Tibial nerve (tissue), 4 donors: Measurements from ENCODE around the gene RGS18. TPM values are rescaled to one million over a fixed set of nuclear protein-coding genes. Genes with fewer than 3 reads are reported as not detected.

Experiments used
- DNase-seq, 2 donors: peaks; one replicate each; pipeline ENCODE4 v3.0.0-alpha.2; 2019; ENCODE audit warnings: low spot score in 2 of 2
- H3K27ac ChIP-seq, 4 donors: fragments of 200-600 bp; sonication (generic) in 3 of 4; one replicate each; pipeline ENCODE4 v1.5.1; 2017 to 2019; ENCODE audit warnings: mild to moderate bottlenecking in 1 of 4
- H3K27me3 ChIP-seq, 2 donors: fragments of 200-600 bp; sonication (generic) in 1 of 2; one replicate each; pipeline versions ENCODE4 v1.5.1 to v1.6.0; 2017 to 2019
- H3K36me3 ChIP-seq, 3 donors: fragments of 200-600 bp; sonication (generic); one replicate each; pipeline ENCODE4 v1.5.1; 2018 to 2019
- H3K4me1 ChIP-seq, 4 donors: fragments of 200-600 bp; sonication (generic) in 3 of 4; one replicate each; pipeline ENCODE4 v1.5.1; 2017 to 2019
- H3K4me3 ChIP-seq, 4 donors: fragments of 200-600 bp; sonication (generic) in 3 of 4; one replicate each; pipeline ENCODE4 v1.5.1; 2017 to 2019; ENCODE audit warnings: mild to moderate bottlenecking in 1 of 4, moderate library complexity in 1 of 4
- H3K9me3 ChIP-seq, 4 donors: fragments of 200-600 bp; sonication (generic) in 3 of 4; one replicate each; pipeline ENCODE4 v1.5.1; 2017 to 2019
- EP300 ChIP-seq, 2 donors: sonication (generic); formaldehyde crosslinking; IDR thresholded peaks; one replicate each; pipeline ENCODE4 v1.6.1; 2017; ENCODE audit warnings: antibody characterized with exemption in 2 of 2, mild to moderate bottlenecking in 1 of 2
- POLR2A ChIP-seq, 2 donors: fragments of 450-650 bp; IDR thresholded peaks; one replicate each; pipeline ENCODE4 v1.6.1; 2017; ENCODE audit warnings: antibody characterized with exemption in 2 of 2, mild to moderate bottlenecking in 2 of 2, moderate library complexity in 2 of 2
- WGBS, 2 donors: methylation state at CpG; one replicate each; pipeline ENCODE4 v1.1.5; 2018; 5-methylcytosine and 5-hydroxymethylcytosine counted together
- total RNA-seq, 4 donors: library from RNA; depleted of rRNA; stranded (reverse); fragments of >200 nt; gene quantifications; one replicate each; pipeline ENCODE4 v1.1.0, GENCODE V29; 2016
- TF ChIP-seq, protein P1 (sequence below), 5 experiments: fragments of 200-600 bp in 3 of 5; fragments of 450-650 bp in 2 of 5; sonication (generic) in 3 of 5; IDR thresholded peaks; one replicate each; pipeline ENCODE4 v1.5.1; 2016 to 2019; ENCODE audit warnings: antibody characterized with exemption in 5 of 5, mild to moderate bottlenecking in 3 of 5, moderate library complexity in 2 of 5

RGS18 gene
- total RNA-seq, 4 donors from 2014 or later = 0.42 to 7.2 (median 3.3) TPM

DNA sequence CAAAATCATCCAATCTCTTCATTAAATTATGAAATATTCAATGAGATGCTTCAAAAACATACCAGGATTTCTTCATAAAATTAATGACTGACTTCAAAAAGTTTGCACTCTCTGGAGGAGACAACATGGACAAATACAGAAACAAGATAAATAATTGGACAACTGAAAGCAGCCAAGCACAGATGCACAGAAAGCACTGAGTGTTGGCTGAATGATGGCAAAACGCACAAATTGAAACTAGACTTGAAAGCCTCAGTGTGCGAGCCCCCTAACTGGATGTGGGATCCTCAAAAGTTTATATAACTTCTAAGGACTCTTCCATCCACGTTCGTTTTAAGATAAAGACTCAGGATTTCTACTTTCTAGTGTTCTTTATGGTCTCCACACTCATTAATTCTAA is 27.9 kb downstream of the RGS18 start:
- H3K4me3 ChIP-seq = no peak overlapping the region
- no peaks in the 10 kb centered on the region for H3K27me3 ChIP-seq
- no peak overlapping the region for H3K27ac ChIP-seq
- DNase-seq = no peak
- H3K4me1 ChIP-seq = no peaks in the 10 kb centered on the region
- 86 to 91% methylated on average over 4 of the region's 4 CpGs for WGBS, 2 donors
- no peaks in the 10 kb centered on the region for H3K9me3 ChIP-seq
- TF ChIP-seq POLR2A (IDR thresholded peaks at IDR 0.05) (no peak), EP300 (IDR thresholded peaks at IDR 0.05) (no peak)
- TF ChIP-seq, protein P1, sequence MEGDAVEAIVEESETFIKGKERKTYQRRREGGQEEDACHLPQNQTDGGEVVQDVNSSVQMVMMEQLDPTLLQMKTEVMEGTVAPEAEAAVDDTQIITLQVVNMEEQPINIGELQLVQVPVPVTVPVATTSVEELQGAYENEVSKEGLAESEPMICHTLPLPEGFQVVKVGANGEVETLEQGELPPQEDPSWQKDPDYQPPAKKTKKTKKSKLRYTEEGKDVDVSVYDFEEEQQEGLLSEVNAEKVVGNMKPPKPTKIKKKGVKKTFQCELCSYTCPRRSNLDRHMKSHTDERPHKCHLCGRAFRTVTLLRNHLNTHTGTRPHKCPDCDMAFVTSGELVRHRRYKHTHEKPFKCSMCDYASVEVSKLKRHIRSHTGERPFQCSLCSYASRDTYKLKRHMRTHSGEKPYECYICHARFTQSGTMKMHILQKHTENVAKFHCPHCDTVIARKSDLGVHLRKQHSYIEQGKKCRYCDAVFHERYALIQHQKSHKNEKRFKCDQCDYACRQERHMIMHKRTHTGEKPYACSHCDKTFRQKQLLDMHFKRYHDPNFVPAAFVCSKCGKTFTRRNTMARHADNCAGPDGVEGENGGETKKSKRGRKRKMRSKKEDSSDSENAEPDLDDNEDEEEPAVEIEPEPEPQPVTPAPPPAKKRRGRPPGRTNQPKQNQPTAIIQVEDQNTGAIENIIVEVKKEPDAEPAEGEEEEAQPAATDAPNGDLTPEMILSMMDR (IDR thresholded peaks at IDR 0.05) = no peak
- no peaks in the 10 kb centered on the region for H3K36me3 ChIP-seq

GRCh38 chr1:192190066-192190465 is 31.8 kb downstream of the RGS18 start:
- no peak for DNase-seq
- WGBS, 2 donors = 82 to 89% methylated on average over 2 of the region's 2 CpGs
- H3K4me3 ChIP-seq = no peak overlapping the region
- H3K4me1 ChIP-seq = no peaks in the 10 kb centered on the region
- H3K27me3 ChIP-seq = no peaks in the 10 kb centered on the region
- no peaks in the 10 kb centered on the region for H3K9me3 ChIP-seq
- H3K27ac ChIP-seq = no peak overlapping the region
- no peak for TF ChIP-seq POLR2A (IDR thresholded peaks at IDR 0.05)
- TF ChIP-seq, protein P1 (IDR thresholded peaks at IDR 0.05) = no peak
- TF ChIP-seq EP300 (IDR thresholded peaks at IDR 0.05) = no peak
- no peaks in the 10 kb centered on the region for H3K36me3 ChIP-seq

DNA sequence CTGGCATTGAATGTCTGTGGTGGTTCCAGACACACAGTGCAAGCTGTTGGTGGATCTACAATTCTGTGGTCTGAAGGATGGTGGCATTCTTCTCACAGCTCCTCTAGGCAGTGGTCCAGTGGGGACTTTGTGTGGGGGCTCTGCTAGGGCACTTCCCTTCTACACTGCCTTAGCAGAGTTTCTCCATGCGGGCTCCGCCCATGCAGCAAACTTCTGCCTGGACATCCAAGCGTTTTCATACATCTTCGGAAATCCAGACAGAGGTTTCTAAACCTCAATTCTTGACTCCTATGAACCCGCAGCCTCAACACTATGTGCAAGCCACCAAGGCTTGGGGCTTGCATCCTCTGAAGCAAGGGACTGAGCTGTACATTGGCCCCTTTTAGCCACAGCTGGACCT is 43.0 kb downstream of the RGS18 start:
- Histone ChIP-seq H3K36me3 (no peaks in the 10 kb centered on the region), H3K9me3 (peaks cover 0 to 7% (median 0%) of the 10 kb centered on the region in 4 donors), H3K27me3 (no peaks in the 10 kb centered on the region), H3K27ac (no peak overlapping the region), H3K4me1 (no peaks in the 10 kb centered on the region), H3K4me3 (no peak overlapping the region)
- TF ChIP-seq EP300 (IDR thresholded peaks at IDR 0.05) = no peak
- no peak for TF ChIP-seq POLR2A (IDR thresholded peaks at IDR 0.05)
- TF ChIP-seq, protein P1 (IDR thresholded peaks at IDR 0.05) = no peak
- WGBS, 2 donors = 97 to 100% methylated on average over 5 of the region's 5 CpGs
- DNase-seq = no peak

DNA sequence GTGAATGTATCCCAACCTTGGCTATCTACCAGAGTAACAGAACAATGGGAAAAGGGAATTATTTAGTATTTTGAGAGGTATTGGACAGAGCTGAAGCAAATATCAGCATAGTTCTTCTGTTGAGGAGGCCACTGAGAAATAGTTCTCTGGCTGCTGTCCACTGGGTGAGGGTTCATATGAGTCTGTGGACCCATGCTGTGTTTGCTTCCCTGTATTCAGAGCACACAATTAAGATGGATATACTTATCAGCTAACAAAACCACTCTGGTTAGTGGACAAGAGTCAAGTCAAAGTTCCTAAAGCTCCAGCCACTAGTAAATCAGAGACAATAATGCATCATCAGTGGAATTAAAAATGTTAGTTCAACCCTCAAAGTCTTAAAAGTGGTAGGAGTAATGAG is 66.1 kb downstream of the RGS18 start:
- no peak overlapping the region for H3K4me3 ChIP-seq

GRCh38 chr1:192224846-192225245 is 66.6 kb downstream of the RGS18 start:
- Histone ChIP-seq H3K27ac (no peak overlapping the region), H3K4me3 (no peak overlapping the region), H3K27me3 (no peaks in the 10 kb centered on the region), H3K36me3 (no peaks in the 10 kb centered on the region), H3K4me1 (no peaks in the 10 kb centered on the region), H3K9me3 (peaks cover 0 to 13% (median 0%) of the 10 kb centered on the region in 4 donors)
- TF ChIP-seq POLR2A (IDR thresholded peaks at IDR 0.05) = no peak
- TF ChIP-seq, protein P1 (IDR thresholded peaks at IDR 0.05) = no peak
- TF ChIP-seq EP300 (IDR thresholded peaks at IDR 0.05) = no peak
- no peak for DNase-seq

More for the DNA sequence above, 66.1 kb downstream of the RGS18 start:
- Histone ChIP-seq H3K27me3 (no peaks in the 10 kb centered on the region), H3K9me3 (peaks cover 0 to 13% (median 0%) of the 10 kb centered on the region in 4 donors), H3K4me1 (no peaks in the 10 kb centered on the region), H3K36me3 (no peaks in the 10 kb centered on the region), H3K27ac (no peak overlapping the region)
- no peak for DNase-seq
- TF ChIP-seq, protein P1 (IDR thresholded peaks at IDR 0.05) = no peak
- no peak for TF ChIP-seq POLR2A (IDR thresholded peaks at IDR 0.05)
- TF ChIP-seq EP300 (IDR thresholded peaks at IDR 0.05) = no peak
